HepG2 (cell line): Measurements from ENCODE around the gene ITLN2. TPM values are rescaled to one million over a fixed set of nuclear protein-coding genes. Genes with fewer than 3 reads are reported as not detected.

Source experiments
- CCAR2 ChIP-seq: fragments of 200-400 bp; formaldehyde crosslinking; optimal IDR thresholded peaks from 2 replicates; pipeline ENCODE3; 2018; ENCODE audit warnings: low read depth, mild to moderate bottlenecking, low read length, moderate library complexity
- CEBPG ChIP-seq: IDR thresholded peaks from 2 replicates; pipeline ENCODE4 v1.6.1; 2016
- DNMT1 ChIP-seq: sonication (generic); formaldehyde crosslinking; IDR thresholded peaks from 2 replicates; pipeline ENCODE4 v1.5.1; 2020; ENCODE audit warnings: mild to moderate bottlenecking, missing genetic modification reagents
- HMG20B ChIP-seq: conservative IDR thresholded peaks from 2 replicates; pipeline ENCODE4 v1.6.1; 2016; ENCODE audit warnings: missing genetic modification reagents, missing compliant biosample characterization
- KAT8 ChIP-seq: IDR thresholded peaks from 2 replicates; pipeline ENCODE4 v1.6.1; 2016; ENCODE audit warnings: missing genetic modification reagents, missing compliant biosample characterization
- NR2F6 ChIP-seq, 2 experiments: IDR thresholded peaks; 2 replicates each; pipeline ENCODE4 v1.6.1; 2016; ENCODE audit warnings: antibody characterized with exemption in 1 of 2, mild to moderate bottlenecking in 1 of 2
- RBM22 ChIP-seq: fragments of 200-400 bp; formaldehyde crosslinking; optimal IDR thresholded peaks from 2 replicates; pipeline ENCODE3; 2017; ENCODE audit warnings: mild to moderate bottlenecking, low read length, moderate library complexity
- SIX4 ChIP-seq: sonication (generic); formaldehyde crosslinking; IDR thresholded peaks from 2 replicates; pipeline ENCODE4 v1.4.0; 2020; ENCODE audit warnings: missing genetic modification reagents
- ZNF34 ChIP-seq: sonication (generic); formaldehyde crosslinking; IDR thresholded peaks from 2 replicates; pipeline ENCODE4 v1.4.0; 2020; ENCODE audit warnings: mild to moderate bottlenecking, missing genetic modification reagents, borderline replicate concordance
- ZNF672 ChIP-seq: sonication (generic); formaldehyde crosslinking; IDR thresholded peaks from 2 replicates; pipeline ENCODE4 v1.8.1; 2022; ENCODE audit warnings: missing genetic modification reagents
- ZNF781 ChIP-seq: sonication (generic); formaldehyde crosslinking; IDR thresholded peaks from 2 replicates; pipeline ENCODE4 v1.5.1; 2020; ENCODE audit warnings: borderline replicate concordance, mild to moderate bottlenecking, missing genetic modification reagents; ENCODE audit errors: not compliant biosample characterization
- ZNF891 ChIP-seq: sonication (generic); formaldehyde crosslinking; IDR thresholded peaks from 2 replicates; pipeline ENCODE4 v1.5.0; 2020; ENCODE audit warnings: mild to moderate bottlenecking, missing genetic modification reagents
- ZSCAN30 ChIP-seq: sonication (generic); formaldehyde crosslinking; IDR thresholded peaks from 2 replicates; pipeline ENCODE4 v1.5.0; 2020; ENCODE audit warnings: mild to moderate bottlenecking, missing genetic modification reagents
- polyA plus RNA-seq, 8 experiments: library from polyadenylated mRNA; depleted of rRNA in 3 of 8; stranded (reverse) in 7 of 8; unstranded in 1 of 8; fragments of >200 nt; fragmentation: Illumina TruSeq in 4 of 8; extraction: Trizol in 4 of 8; gene quantifications; 2 replicates each; pipeline versions ENCODE4 v1.2.1 to v1.2.3, GENCODE V29; 2011 to 2016; ENCODE audit warnings: low read depth in 4 of 8, missing spikeins in 1 of 8, mixed read lengths in 1 of 8; ENCODE audit not compliant: insufficient read depth in 1 of 8
- total RNA-seq, 5 experiments: library from RNA; depleted of rRNA; stranded (reverse); fragments of >200 nt; fragmentation: Illumina TruSeq; extraction: Trizol; gene quantifications; 2 replicates each; pipeline ENCODE4 v1.2.3, GENCODE V29; 2016; ENCODE audit warnings: low read depth in 1 of 5
- TF ChIP-seq, protein P1 (sequence below): sonication (generic); formaldehyde crosslinking; IDR thresholded peaks from 2 replicates; pipeline ENCODE4 v1.4.0; 2020; ENCODE audit warnings: missing genetic modification reagents, borderline replicate concordance
- TF ChIP-seq, protein P2 (sequence below): IDR thresholded peaks from 2 replicates; pipeline ENCODE4 v1.6.1; 2012; ENCODE audit warnings: low read length, improper control_type of control experiment

The ITLN2 gene
- total and polyA plus RNA-seq, 2 of the 13 experiments (the other 11 are each of a cell fraction or from before 2014, with no cell fraction given), result not detected

DNA sequence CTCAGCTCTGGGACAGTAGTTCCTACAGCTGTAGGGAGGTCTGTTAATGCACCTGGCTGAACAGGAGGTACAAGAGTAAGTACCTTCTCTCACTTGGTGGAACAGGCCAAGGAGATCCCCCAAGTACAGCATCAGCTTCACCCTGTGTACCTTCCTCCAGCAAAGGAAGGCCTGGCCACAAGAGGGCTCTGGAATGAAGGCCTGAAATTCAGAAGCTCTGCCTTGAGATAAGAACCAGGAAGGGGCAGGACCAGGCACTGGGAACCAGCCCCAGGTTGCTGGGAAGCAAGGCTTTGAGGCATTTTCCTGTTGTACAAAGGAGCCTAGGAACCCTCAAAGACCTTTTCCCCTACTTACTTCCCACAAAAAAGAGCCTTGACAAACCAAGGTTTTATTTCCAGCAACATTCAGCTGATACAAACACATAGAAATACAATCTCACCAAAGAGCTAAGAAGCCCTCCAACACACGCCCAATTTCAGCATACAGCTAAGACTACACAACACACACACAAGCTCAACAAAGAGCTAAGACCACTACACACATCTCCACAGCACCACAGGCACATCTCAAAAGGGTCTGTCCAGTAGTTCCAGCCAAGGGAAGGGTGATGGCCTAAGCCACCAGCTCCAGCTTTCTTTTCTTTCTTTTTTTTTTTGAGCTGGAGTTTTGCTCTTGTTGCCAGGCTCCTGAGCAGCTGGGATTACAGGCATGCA, 42.9 kb upstream of the ITLN2 start (continued):
- TF ChIP-seq, protein P1, sequence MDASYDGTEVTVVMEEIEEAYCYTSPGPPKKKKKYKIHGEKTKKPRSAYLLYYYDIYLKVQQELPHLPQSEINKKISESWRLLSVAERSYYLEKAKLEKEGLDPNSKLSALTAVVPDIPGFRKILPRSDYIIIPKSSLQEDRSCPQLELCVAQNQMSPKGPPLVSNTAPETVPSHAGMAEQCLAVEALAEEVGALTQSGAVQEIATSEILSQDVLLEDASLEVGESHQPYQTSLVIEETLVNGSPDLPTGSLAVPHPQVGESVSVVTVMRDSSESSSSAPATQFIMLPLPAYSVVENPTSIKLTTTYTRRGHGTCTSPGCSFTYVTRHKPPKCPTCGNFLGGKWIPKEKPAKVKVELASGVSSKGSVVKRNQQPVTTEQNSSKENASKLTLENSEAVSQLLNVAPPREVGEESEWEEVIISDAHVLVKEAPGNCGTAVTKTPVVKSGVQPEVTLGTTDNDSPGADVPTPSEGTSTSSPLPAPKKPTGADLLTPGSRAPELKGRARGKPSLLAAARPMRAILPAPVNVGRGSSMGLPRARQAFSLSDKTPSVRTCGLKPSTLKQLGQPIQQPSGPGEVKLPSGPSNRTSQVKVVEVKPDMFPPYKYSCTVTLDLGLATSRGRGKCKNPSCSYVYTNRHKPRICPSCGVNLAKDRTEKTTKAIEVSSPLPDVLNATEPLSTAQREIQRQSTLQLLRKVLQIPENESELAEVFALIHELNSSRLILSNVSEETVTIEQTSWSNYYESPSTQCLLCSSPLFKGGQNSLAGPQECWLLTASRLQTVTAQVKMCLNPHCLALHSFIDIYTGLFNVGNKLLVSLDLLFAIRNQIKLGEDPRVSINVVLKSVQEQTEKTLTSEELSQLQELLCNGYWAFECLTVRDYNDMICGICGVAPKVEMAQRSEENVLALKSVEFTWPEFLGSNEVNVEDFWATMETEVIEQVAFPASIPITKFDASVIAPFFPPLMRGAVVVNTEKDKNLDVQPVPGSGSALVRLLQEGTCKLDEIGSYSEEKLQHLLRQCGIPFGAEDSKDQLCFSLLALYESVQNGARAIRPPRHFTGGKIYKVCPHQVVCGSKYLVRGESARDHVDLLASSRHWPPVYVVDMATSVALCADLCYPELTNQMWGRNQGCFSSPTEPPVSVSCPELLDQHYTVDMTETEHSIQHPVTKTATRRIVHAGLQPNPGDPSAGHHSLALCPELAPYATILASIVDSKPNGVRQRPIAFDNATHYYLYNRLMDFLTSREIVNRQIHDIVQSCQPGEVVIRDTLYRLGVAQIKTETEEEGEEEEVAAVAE, result peak; percentile 71; the same call in 1 of the 2 replicates
- TF ChIP-seq ZNF781 (CRISPR knock-in tag) (no peak), NR2F6 (IDR thresholded peaks at IDR 0.05) (no peak), NR2F6 (CRISPR knock-in tag; IDR thresholded peaks at IDR 0.05) (peak; percentile 15; the same call in 1 of the 2 replicates), RBM22 (peak; percentile 75), ZNF891 (CRISPR knock-in tag) (no peak), CCAR2 (no peak), ZNF672 (CRISPR knock-in tag) (no peak), HMG20B (no peak), CEBPG (CRISPR knock-in tag) (no peak), KAT8 (CRISPR knock-in tag) (peak; percentile 43; the same call in 1 of the 2 replicates), ZNF34 (CRISPR knock-in tag) (no peak), DNMT1 (CRISPR knock-in tag) (no peak), SIX4 (CRISPR knock-in tag) (no peak), ZSCAN30 (CRISPR knock-in tag) (no peak)
- TF ChIP-seq, protein P2, sequence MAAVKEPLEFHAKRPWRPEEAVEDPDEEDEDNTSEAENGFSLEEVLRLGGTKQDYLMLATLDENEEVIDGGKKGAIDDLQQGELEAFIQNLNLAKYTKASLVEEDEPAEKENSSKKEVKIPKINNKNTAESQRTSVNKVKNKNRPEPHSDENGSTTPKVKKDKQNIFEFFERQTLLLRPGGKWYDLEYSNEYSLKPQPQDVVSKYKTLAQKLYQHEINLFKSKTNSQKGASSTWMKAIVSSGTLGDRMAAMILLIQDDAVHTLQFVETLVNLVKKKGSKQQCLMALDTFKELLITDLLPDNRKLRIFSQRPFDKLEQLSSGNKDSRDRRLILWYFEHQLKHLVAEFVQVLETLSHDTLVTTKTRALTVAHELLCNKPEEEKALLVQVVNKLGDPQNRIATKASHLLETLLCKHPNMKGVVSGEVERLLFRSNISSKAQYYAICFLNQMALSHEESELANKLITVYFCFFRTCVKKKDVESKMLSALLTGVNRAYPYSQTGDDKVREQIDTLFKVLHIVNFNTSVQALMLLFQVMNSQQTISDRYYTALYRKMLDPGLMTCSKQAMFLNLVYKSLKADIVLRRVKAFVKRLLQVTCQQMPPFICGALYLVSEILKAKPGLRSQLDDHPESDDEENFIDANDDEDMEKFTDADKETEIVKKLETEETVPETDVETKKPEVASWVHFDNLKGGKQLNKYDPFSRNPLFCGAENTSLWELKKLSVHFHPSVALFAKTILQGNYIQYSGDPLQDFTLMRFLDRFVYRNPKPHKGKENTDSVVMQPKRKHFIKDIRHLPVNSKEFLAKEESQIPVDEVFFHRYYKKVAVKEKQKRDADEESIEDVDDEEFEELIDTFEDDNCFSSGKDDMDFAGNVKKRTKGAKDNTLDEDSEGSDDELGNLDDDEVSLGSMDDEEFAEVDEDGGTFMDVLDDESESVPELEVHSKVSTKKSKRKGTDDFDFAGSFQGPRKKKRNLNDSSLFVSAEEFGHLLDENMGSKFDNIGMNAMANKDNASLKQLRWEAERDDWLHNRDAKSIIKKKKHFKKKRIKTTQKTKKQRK, result no peak
- TF ChIP-seq, all 625 proteins: peak for 39
